Urinary bladder (tissue), 4 donors: Measurements from ENCODE around the gene MAP1LC3C. TPM values are rescaled to one million over a fixed set of nuclear protein-coding genes. Genes with fewer than 3 reads are reported as not detected.
A peak's percentile ranks its signal among the peaks of the same experiment; 100 is the strongest.

Experiments
- DNase-seq: peaks from one replicate; pipeline ENCODE4 v3.0.0-alpha.2; 2015; ENCODE audit errors: extremely low spot score
- H3K27ac ChIP-seq: one replicate; pipeline ENCODE4 v1.5.1; 2013; ENCODE audit warnings: low read depth, mild to moderate bottlenecking, moderate library complexity
- H3K36me3 ChIP-seq: one replicate; pipeline ENCODE4 v1.6.1; 2013; ENCODE audit warnings: mild to moderate bottlenecking, moderate library complexity; ENCODE audit not compliant: insufficient read depth
- H3K4me1 ChIP-seq: one replicate; pipeline ENCODE4 v1.6.1; 2013; ENCODE audit warnings: mild to moderate bottlenecking, moderate library complexity; ENCODE audit not compliant: insufficient read depth
- H3K4me3 ChIP-seq: one replicate; pipeline ENCODE4 v1.5.1; 2013; ENCODE audit warnings: low read depth, low read length
- WGBS: extraction: QIAGEN DNeasy Blood & Tissue Kit; methylation state at CpG from one replicate; pipeline ENCODE4 v1.1.7; 2013; 5-methylcytosine and 5-hydroxymethylcytosine counted together
- polyA plus RNA-seq: library from polyadenylated mRNA; stranded (reverse); fragments of 200-250 nt; gene quantifications from one replicate; pipeline ENCODE4 v1.2.3, GENCODE V29; 2013
- total RNA-seq: library from RNA; depleted of rRNA; stranded (reverse); fragments of >200 nt; gene quantifications from one replicate; pipeline ENCODE4 v1.2.3, GENCODE V29; 2014
- donor health status: healthy with polysubstance abuse.
- donor health status: healthy.

Gene MAP1LC3C
- total RNA-seq (1.9 TPM), polyA plus RNA-seq (13.4 TPM)

GRCh38 chr1:241999026-241999425 lies at the start of gene MAP1LC3C:
TSS of gene MAP1LC3C (minus strand) at chr1:241999098. CDS start at chr1:241999008, 90 bp downstream.
- DNase-seq, result no peak
- peak within 1 kb of the TSS; percentile 23 for H3K4me3 ChIP-seq
- 42% methylated on average over 4 of the region's 4 CpGs for WGBS

GRCh38 chr1:242043165-242043564 lies 44.3 kb upstream of the MAP1LC3C start:
- Histone ChIP-seq H3K4me1 (no peaks in the 10 kb centered on the region), H3K27ac (no peak overlapping the region), H3K36me3 (no peaks in the 10 kb centered on the region), H3K4me3 (no peak overlapping the region)
- no peak for DNase-seq
- 40% methylated on average over 3 of the region's 3 CpGs for WGBS

More at GRCh38 chr1:241999026-241999425, at the start of gene MAP1LC3C:
- no peak within 1 kb of the TSS for H3K27ac ChIP-seq
- no peaks in the 10 kb centered on the region for H3K36me3 ChIP-seq
- H3K4me1 ChIP-seq, result peaks cover 1% of the 10 kb centered on the region

GRCh38 chr1:242034392-242034791 lies 35.5 kb upstream of the MAP1LC3C start:
- H3K4me1 ChIP-seq, result no peaks in the 10 kb centered on the region

GRCh38 chr1:242033447-242033846 lies 34.5 kb upstream of the MAP1LC3C start:
- no peaks in the 10 kb centered on the region for H3K4me1 ChIP-seq
- H3K27ac ChIP-seq, result no peak overlapping the region
- WGBS, result 25% methylated on average over 4 of the region's 4 CpGs
- DNase-seq, result no peak
- no peaks in the 10 kb centered on the region for H3K36me3 ChIP-seq
- no peak overlapping the region for H3K4me3 ChIP-seq

More at GRCh38 chr1:242034392-242034791, 35.5 kb upstream of the MAP1LC3C start:
- Histone ChIP-seq H3K27ac (no peak overlapping the region), H3K4me3 (no peak overlapping the region), H3K36me3 (no peaks in the 10 kb centered on the region)
- WGBS, result 90% methylated on average over 5 of the region's 5 CpGs
- no peak for DNase-seq

GRCh38 chr1:242030071-242030470 lies 31.2 kb upstream of the MAP1LC3C start:
- no peak for DNase-seq
- Histone ChIP-seq H3K4me1 (no peaks in the 10 kb centered on the region), H3K27ac (no peak overlapping the region), H3K4me3 (no peak overlapping the region), H3K36me3 (no peaks in the 10 kb centered on the region)
- 100% methylated on average over 1 of the region's 1 CpG for WGBS

GRCh38 chr1:242025681-242026080 lies 26.8 kb upstream of the MAP1LC3C start:
- no peak overlapping the region for H3K27ac ChIP-seq
- H3K4me3 ChIP-seq, result no peak overlapping the region
- no peaks in the 10 kb centered on the region for H3K4me1 ChIP-seq
- no peak for DNase-seq
- H3K36me3 ChIP-seq, result no peaks in the 10 kb centered on the region
- WGBS, result 76% methylated on average over 13 of the region's 13 CpGs

- Histone ChIP-seq H3K27ac (no peak overlapping the region), H3K4me3 (no peak overlapping the region), H3K4me1 (no peaks in the 10 kb centered on the region), H3K36me3 (no peaks in the 10 kb centered on the region)
- 73% methylated on average over 6 of the region's 6 CpGs for WGBS
- DNase-seq, result no peak
Observed at GRCh38 chr1:242023805-242024204, 24.9 kb upstream of the MAP1LC3C start.

GRCh38 chr1:242019018-242019417 lies 20.1 kb upstream of the MAP1LC3C start:
- DNase-seq, result no peak
- WGBS, result 66% methylated on average over 6 of the region's 6 CpGs
- H3K27ac ChIP-seq, result no peak overlapping the region
- no peak overlapping the region for H3K4me3 ChIP-seq
- no peaks in the 10 kb centered on the region for H3K4me1 ChIP-seq
- H3K36me3 ChIP-seq, result no peaks in the 10 kb centered on the region

- no peak for DNase-seq
- 45% methylated on average over 10 of the region's 10 CpGs for WGBS
- Histone ChIP-seq H3K27ac (no peak overlapping the region), H3K4me3 (no peak overlapping the region), H3K4me1 (no peaks in the 10 kb centered on the region), H3K36me3 (no peaks in the 10 kb centered on the region)
Observed at GRCh38 chr1:242017580-242018233, 18.8 kb upstream of the MAP1LC3C start.

GRCh38 chr1:242016479-242016878 lies 17.6 kb upstream of the MAP1LC3C start:
- Histone ChIP-seq H3K36me3 (no peaks in the 10 kb centered on the region), H3K27ac (no peak overlapping the region), H3K4me3 (no peak overlapping the region), H3K4me1 (no peaks in the 10 kb centered on the region)
- no peak for DNase-seq

- no peak overlapping the region for H3K4me3 ChIP-seq
- H3K36me3 ChIP-seq, result no peaks in the 10 kb centered on the region
- no peaks in the 10 kb centered on the region for H3K4me1 ChIP-seq
- H3K27ac ChIP-seq, result no peak overlapping the region
- no peak for DNase-seq
- WGBS, result 80% methylated on average over 5 of the region's 5 CpGs
Observed at GRCh38 chr1:242011894-242012660, 13.2 kb upstream of the MAP1LC3C start.

GRCh38 chr1:242008826-242009495 lies 10.1 kb upstream of the MAP1LC3C start:
- no peaks in the 10 kb centered on the region for H3K36me3 ChIP-seq
- 38% methylated on average over 5 of the region's 5 CpGs for WGBS
- no peaks in the 10 kb centered on the region for H3K4me1 ChIP-seq
- DNase-seq, result no peak
- no peak overlapping the region for H3K27ac ChIP-seq
- no peak overlapping the region for H3K4me3 ChIP-seq

- H3K4me1 ChIP-seq, result no peaks in the 10 kb centered on the region
- 79% methylated on average over 3 of the region's 3 CpGs for WGBS
- no peak overlapping the region for H3K27ac ChIP-seq
- no peaks in the 10 kb centered on the region for H3K36me3 ChIP-seq
- no peak overlapping the region for H3K4me3 ChIP-seq
- DNase-seq, result no peak
Observed at GRCh38 chr1:242006976-242007375, 8.1 kb upstream of the MAP1LC3C start.
